ACC112 (cell line): ENCODE results near the gene PDE2A.

ENCODE experiments used
- H2AFZ ChIP-seq: fragments of 200-600 bp; sonication (generic); one replicate; pipeline ENCODE4 v1.6.0; 2017; ENCODE audit warnings: antibody characterized with exemption, low read length; ENCODE audit not compliant: unreplicated experiment
- H3K27ac ChIP-seq: fragments of 200-600 bp; sonication (generic); 2 replicates; pipeline ENCODE4 v1.5.1; 2014; ENCODE audit warnings: low read depth, mild to moderate bottlenecking, antibody characterized with exemption, low read length, moderate library complexity
- H3K27me3 ChIP-seq: fragments of 200-600 bp; sonication (generic); 2 replicates; pipeline ENCODE4 v1.6.1; 2014; ENCODE audit warnings: mild to moderate bottlenecking, antibody characterized with exemption, low read length, moderate library complexity, mixed read lengths; ENCODE audit not compliant: insufficient read depth
- H3K36me3 ChIP-seq: fragments of 200-600 bp; sonication (generic); 2 replicates; pipeline ENCODE4 v1.6.1; 2016; ENCODE audit warnings: mild to moderate bottlenecking, antibody characterized with exemption, low read length, moderate library complexity, mixed read lengths; ENCODE audit not compliant: insufficient read depth
- H3K4me1 ChIP-seq: fragments of 200-600 bp; sonication (generic); one replicate; pipeline ENCODE4 v1.6.1; 2016; ENCODE audit warnings: low read length, mixed read lengths; ENCODE audit not compliant: insufficient read depth, unreplicated experiment, control insufficient read depth
- H3K4me3 ChIP-seq: fragments of 200-600 bp; sonication (generic); 2 replicates; pipeline ENCODE4 v1.5.1; 2014; ENCODE audit warnings: mild to moderate bottlenecking, low read depth, low read length
- H3K79me2 ChIP-seq: fragments of 200-600 bp; sonication (generic); one replicate; pipeline ENCODE4 v1.6.0; 2016; ENCODE audit warnings: low read length; ENCODE audit not compliant: control insufficient read depth, unreplicated experiment, insufficient read depth

PDE2A gene

DNA sequence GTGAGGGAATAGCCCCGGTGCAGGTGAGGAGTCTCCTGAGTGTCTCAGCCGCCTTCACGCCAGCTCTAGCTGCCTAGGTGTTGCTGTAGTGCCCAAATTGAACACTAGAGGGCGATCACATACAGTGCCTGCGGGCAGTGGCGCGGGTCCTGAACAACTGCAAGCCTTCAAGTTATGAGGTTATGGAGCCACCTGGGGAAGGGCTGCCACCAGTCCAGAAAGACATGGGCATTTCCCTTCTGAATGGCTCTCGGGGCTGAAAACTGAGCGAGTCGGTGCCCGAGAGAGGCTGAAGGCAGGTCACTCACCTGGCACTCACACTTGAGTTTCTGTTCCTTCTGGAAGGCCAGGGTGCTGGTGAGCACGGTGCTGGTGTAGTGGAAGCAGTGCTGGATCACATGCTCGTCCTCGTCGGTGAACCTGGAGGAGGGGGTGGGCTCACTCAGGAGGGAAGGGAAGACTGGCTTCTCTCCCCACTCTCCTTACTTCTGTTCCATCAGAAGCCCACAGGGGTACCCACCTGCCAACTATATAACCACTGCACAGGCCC, 88.4 kb downstream of the PDE2A start:
- Histone ChIP-seq H3K36me3 (no peaks in the 10 kb centered on the region), H3K4me1 (peaks cover 7% of the 10 kb centered on the region), H2AFZ (no peak overlapping the region), H3K27me3 (peaks cover 31% of the 10 kb centered on the region), H3K27ac (no peak overlapping the region), H3K79me2 (no peaks in the 10 kb centered on the region), H3K4me3 (no peak overlapping the region)

DNA sequence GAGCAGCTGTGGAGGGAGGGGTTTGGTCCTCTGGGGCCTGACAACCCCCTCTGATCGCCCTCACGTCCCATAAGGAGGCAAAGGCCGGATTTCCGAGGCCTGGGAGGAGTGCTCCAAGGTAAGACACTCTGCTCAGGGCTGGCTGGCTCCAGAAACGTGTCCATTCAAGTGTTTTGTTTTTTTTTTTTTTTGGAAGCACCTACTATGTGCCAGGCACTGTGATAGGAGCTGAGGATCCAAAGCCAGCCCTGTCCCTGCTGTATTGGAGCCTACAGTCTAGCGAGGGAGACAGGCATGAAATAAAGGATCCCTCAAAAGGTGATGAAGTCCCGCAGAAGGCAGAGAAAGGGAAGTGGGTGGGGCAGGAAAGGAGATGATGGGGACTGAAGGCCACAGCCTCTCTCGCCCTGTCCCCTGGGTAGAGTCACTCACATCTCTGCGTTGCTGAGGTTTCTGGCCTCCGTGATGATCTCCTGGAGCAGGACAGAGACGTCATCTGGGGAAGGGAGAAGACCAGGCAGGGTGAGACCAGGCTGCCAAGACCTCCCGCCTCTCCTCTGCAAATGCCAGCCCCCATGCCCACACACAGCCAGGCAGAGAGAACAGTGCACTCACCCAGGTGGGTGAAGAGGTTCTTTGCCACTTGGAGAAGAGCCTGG, 89.2 kb downstream of the PDE2A start:
- Histone ChIP-seq H3K27me3 (peaks cover 24% of the 10 kb centered on the region), H3K4me3 (peak overlapping the region; percentile 70), H3K4me1 (peaks cover 8% of the 10 kb centered on the region), H3K27ac (no peak overlapping the region), H2AFZ (peak overlapping the region; percentile 83), H3K79me2 (no peaks in the 10 kb centered on the region), H3K36me3 (no peaks in the 10 kb centered on the region)

DNA sequence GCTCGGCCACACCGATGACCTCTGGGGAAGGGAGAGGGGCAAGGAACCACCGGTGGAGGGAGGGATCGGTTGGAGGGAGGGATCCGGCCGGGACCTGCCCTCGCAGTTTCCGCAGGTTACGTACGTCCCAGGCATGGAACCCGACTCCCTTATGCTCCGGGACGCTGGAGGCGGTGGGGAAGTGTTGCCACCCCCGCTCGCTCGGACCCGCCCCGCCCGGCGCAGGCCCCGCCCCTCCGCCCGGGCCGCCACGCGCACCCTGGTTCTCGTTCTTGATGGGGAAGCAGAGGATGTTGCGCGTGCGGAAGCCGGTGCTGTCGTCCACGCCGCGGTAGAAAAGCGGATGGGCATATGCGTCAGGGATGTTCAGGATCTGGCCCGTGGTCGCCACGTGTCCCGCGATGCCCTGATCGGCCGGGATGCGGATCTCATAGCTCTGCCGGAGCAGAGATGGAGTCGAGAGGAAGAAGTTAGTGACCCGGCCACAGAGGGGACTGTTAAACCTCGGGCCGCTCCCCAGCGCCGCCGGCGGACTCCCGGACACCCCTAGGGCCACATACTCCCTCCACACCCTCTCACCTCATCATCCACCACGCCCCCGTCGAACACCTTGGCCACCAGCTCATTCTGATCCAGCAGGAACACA, 89.8 kb downstream of the PDE2A start:
- no peaks in the 10 kb centered on the region for H3K36me3 ChIP-seq
- H3K27me3 ChIP-seq = peaks cover 17% of the 10 kb centered on the region
- peak overlapping the region; percentile 70 for H3K4me3 ChIP-seq
- H3K4me1 ChIP-seq = peaks cover 8% of the 10 kb centered on the region
- no peak overlapping the region for H3K27ac ChIP-seq
- no peaks in the 10 kb centered on the region for H3K79me2 ChIP-seq
- peak overlapping the region; percentile 83 for H2AFZ ChIP-seq

DNA sequence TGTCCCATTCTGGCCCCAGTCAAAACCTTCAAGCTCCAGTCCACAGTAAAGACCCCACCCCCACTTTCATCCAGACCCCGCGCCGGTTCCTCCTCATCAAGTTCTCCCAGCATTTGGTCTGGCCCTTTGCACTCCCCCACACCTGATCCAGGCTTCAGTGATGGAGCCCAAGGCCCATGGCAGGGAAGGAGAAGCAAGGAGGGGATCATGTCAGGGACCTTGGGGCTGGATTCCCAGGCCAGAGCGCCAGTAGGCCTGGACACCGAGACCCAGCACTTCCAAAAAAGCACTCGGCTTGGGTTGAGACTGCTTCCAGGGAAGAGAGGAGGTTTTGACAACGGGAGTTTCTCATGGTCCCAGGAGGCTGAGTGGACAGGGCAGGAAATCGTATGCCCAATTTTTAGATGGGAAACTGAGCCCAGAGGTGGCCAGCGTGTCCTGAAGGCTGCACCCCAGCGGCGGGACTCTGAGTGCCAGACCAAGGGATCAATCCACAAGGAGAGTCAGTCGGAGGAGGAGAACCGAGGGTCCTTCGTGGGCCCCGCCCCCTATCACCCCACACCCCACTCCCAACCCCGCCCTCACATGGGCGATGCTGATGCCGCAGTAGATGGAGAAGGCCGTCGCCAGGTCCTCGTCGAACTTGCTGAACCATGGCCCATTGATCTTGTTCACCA, 90.5 kb downstream of the PDE2A start:
- Histone ChIP-seq H3K4me3 (peak overlapping the region; percentile 70), H3K4me1 (peaks cover 8% of the 10 kb centered on the region), H3K27ac (no peak overlapping the region), H3K36me3 (no peaks in the 10 kb centered on the region), H3K79me2 (no peaks in the 10 kb centered on the region), H2AFZ (no peak overlapping the region), H3K27me3 (peaks cover 10% of the 10 kb centered on the region)

DNA sequence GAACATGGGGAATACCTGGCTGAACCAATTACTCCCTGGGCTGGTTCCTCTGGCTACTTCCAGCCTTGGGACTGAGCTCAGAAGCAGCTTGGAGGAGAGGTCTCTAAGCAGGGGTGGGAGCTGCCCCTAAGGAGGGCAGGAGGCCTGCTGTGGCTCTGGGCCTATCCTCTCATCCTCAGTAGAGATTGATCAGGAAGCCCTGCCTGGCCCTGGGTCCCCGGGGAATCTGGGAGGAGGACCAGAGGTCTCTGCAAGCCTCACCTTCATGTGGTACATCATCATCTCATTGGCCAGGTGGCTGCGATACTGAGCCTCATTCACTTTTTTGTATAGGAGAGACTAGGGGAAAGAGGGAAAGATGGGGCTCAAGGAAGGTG, 91.1 kb downstream of the PDE2A start:
- Histone ChIP-seq H3K4me3 (no peak overlapping the region), H3K79me2 (no peaks in the 10 kb centered on the region), H2AFZ (no peak overlapping the region), H3K27me3 (peaks cover 5% of the 10 kb centered on the region; the same call in 1 of the 2 replicates), H3K27ac (no peak overlapping the region), H3K4me1 (peaks cover 8% of the 10 kb centered on the region), H3K36me3 (no peaks in the 10 kb centered on the region)

DNA sequence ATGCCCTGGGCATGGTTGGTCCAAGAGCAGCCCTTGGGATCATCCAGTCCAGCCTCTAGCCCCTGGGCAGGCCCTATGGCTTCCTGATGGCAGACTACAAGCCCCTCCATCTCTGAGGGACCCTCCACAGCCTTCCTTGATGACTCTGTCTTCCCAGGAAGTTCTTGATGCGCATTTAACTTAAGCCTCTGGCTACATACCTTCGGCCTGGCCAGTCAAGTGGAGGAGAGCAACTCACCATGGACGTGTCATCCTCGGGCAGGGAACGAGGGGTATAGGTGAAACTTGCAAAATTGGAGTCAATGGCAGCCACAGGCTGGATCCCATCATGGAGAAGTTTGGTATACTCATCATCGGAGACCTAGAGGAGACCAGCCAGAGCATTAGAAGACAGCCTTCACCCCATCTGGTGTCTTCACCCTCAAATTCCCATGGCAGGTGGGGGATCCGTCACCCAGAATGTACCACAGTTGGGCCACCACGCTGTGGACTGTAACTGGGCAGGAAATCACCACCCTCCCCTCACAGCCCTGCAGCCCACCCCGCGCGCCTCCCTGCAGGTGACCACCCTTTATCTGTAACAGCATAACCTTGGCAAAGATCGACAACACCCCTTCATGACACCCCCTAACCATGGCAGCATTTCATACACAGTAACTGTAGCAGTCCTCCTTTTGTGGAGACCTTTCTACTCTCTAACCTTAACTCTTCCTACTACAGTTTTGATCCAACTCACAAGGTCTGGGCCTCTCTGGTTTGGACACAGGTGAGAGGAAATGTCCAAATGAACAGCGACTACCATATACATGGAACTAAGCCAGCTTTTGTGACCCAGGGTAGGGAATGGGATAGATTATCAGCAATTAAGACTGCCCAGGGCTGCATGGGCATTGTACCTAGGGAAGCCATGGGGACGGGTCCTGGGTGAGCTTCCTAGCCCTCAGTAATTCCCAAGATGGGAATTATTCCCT, 91.7 kb downstream of the PDE2A start:
- H3K27me3 ChIP-seq = peaks cover 4% of the 10 kb centered on the region; the same call in 1 of the 2 replicates
- H3K4me3 ChIP-seq = no peak overlapping the region
- H3K4me1 ChIP-seq = peaks cover 8% of the 10 kb centered on the region
- H2AFZ ChIP-seq = no peak overlapping the region
- no peak overlapping the region for H3K27ac ChIP-seq
- H3K36me3 ChIP-seq = no peaks in the 10 kb centered on the region
- H3K79me2 ChIP-seq = no peaks in the 10 kb centered on the region

DNA sequence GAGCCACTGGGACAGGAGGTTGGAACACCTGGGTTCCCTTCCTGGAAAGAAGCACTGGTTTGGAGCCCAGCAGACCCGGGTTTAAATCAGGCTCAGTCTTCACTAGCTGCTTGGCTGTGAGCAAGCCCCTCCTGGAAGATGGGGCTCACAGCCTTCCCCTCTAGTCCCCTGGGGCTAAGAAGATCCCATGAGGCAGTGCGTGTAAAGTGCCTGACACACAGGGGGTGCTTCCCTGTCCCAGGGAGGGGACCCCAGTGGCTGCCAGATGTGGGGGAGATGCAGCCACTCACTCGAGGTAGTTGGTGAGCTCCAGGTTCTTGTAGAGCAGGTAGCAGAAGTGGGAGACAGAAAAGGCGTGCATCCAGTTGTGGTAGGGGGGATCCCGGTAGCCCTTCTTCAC, 93.2 kb downstream of the PDE2A start:
- H3K79me2 ChIP-seq = no peaks in the 10 kb centered on the region
- H3K27me3 ChIP-seq = peaks cover 4% of the 10 kb centered on the region; the same call in 1 of the 2 replicates
- H3K4me1 ChIP-seq = peaks cover 8% of the 10 kb centered on the region

DNA sequence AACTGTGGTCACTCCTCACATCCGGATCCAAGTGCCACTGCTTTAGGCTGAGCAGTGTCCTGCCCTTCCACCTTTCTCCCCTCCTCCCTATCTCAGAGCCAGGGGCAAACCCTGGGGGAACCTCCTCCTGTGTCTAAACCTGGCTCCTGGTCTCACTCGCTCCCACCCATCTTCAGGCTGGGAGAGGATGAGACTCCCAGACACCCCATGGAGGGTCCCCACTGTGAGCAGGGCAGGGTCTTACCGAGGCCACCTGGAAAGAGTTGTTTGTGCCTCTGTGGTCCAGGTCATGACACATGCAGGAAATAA, 93.6 kb downstream of the PDE2A start:
- Histone ChIP-seq H2AFZ (no peak overlapping the region), H3K27ac (no peak overlapping the region), H3K27me3 (peaks cover 4% of the 10 kb centered on the region; the same call in 1 of the 2 replicates), H3K4me3 (no peak overlapping the region), H3K79me2 (no peaks in the 10 kb centered on the region), H3K4me1 (peaks cover 8% of the 10 kb centered on the region), H3K36me3 (no peaks in the 10 kb centered on the region)

More for the DNA sequence above, 93.2 kb downstream of the PDE2A start:
- Histone ChIP-seq H3K4me3 (no peak overlapping the region), H3K27ac (no peak overlapping the region), H3K36me3 (no peaks in the 10 kb centered on the region), H2AFZ (no peak overlapping the region)

DNA sequence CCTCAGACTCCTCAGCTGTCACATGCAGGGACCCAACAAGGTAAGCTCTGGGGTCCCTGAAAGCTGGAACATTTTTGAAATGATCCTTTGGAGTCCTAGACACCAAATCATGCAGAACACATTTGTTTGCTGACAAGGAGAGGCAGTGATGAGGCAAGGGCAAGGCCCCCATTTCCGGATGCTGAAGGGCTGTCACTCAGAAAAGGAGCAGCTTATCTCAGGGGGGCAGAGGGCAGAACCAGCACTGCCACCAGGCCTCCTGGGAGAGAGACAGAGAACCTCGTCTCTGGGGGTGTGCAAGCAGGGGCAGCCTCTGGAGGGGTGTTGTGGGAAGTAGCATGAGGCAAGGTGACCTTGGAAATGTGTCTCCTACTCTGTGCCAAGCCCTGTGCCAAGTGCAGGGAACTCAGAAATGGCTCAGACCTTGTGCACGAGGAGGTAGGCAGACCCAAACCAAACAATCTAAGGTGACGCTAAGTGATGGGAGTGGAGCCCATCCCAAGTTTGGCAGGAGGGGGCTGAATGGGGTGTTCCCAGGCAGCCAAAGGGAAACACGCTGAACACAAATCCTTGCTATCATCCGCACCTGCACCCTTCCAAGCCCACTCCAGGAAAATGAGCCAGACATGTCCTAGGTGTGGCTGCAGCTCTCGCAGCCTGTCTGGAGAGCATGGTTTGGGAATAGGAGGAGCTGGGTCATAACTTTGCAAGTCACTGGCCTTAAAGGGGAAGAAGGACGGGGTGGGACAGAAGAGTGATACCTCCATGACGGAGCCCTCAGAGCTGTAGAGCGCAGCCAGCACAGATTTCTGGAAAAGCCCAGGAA, 94.2 kb downstream of the PDE2A start:
- peaks cover 4% of the 10 kb centered on the region; the same call in 1 of the 2 replicates for H3K27me3 ChIP-seq
- H3K4me3 ChIP-seq = no peak overlapping the region
- no peaks in the 10 kb centered on the region for H3K79me2 ChIP-seq
- peaks cover 6% of the 10 kb centered on the region for H3K4me1 ChIP-seq
- H3K36me3 ChIP-seq = no peaks in the 10 kb centered on the region
- no peak overlapping the region for H3K27ac ChIP-seq
- H2AFZ ChIP-seq = no peak overlapping the region
